Psoas muscle (tissue), 8 donors: ENCODE measurements around the gene PM20D2. TPM values are rescaled to one million over a fixed set of nuclear protein-coding genes. Genes with fewer than 3 reads are reported as not detected.

ENCODE experiments used
- ATAC-seq, 4 donors: fragments of 200-7000 bp; cut with Tn5 transposase; one replicate each; pipeline ENCODE4 v1.9.1; 2020; ENCODE audit warnings: moderate library complexity in 3 of 4, mild to moderate bottlenecking in 2 of 4
- DNase-seq, 2 donors: peaks; one replicate each; pipeline ENCODE4 v3.0.0-alpha.2; 2020
- H3K27ac ChIP-seq: fragments of 200-600 bp; one replicate; pipeline ENCODE4 v1.8.0; 2022
- H3K27me3 ChIP-seq, 3 donors: fragments of 200-600 bp in 1 of 3; one replicate each; pipeline versions ENCODE4 v1.6.1 to v1.8.0; 2013 to 2022; ENCODE audit warnings: low read length in 2 of 3, mild to moderate bottlenecking in 2 of 3, moderate library complexity in 1 of 3; ENCODE audit not compliant: insufficient read depth in 3 of 3
- H3K36me3 ChIP-seq, 2 donors: fragments of 200-600 bp in 1 of 2; one replicate each; pipeline versions ENCODE4 v1.6.1 to v1.8.0; 2013 to 2022; ENCODE audit warnings: low read depth in 1 of 2, mild to moderate bottlenecking in 1 of 2, moderate library complexity in 1 of 2; ENCODE audit not compliant: insufficient read depth in 1 of 2
- H3K4me1 ChIP-seq: fragments of 200-600 bp; one replicate; pipeline ENCODE4 v1.8.0; 2022
- H3K4me3 ChIP-seq: fragments of 200-600 bp; one replicate; pipeline ENCODE4 v1.8.0; 2022; ENCODE audit warnings: mild to moderate bottlenecking
- H3K9me3 ChIP-seq: fragments of 200-600 bp; one replicate; pipeline ENCODE4 v1.8.0; 2022
- WGBS, 3 donors: extraction: QIAGEN DNeasy Blood & Tissue Kit; methylation state at CpG; one replicate each; pipeline versions ENCODE4 v1.1.6 to v1.1.7; 2013; 5-methylcytosine and 5-hydroxymethylcytosine counted together
- intact Hi-C, 2 donors: fragments of 100-400 bp; cut with DNase I; formaldehyde crosslinking; loops; one replicate each; pipeline versions ENCODE4 v1.11.0 to v1.14.2; 2022
- polyA plus RNA-seq, 3 donors: library from polyadenylated mRNA; stranded (reverse); fragments of 200-250 nt; gene quantifications; one replicate each; pipeline ENCODE4 v1.2.3, GENCODE V29; 2013
- total RNA-seq, 4 donors: library from RNA; stranded (reverse); fragmentation: NEBNext Ultra II Directional in 2 of 4; extraction: Animal tissue kit (Norgen Biotek cat#: 25700) in 2 of 4; gene quantifications; one replicate each; pipeline versions ENCODE4 v1.2.1 to v1.2.4, GENCODE V29; 2021 to 2023
- TF ChIP-seq, protein P1 (sequence below): fragments of 200-600 bp; IDR thresholded peaks from one replicate; pipeline ENCODE4 v1.8.0; 2022; ENCODE audit warnings: antibody characterized with exemption
- donor health status: healthy with polysubstance abuse.
- donor health status: DM: no; HTN: no; CAD: no; lungs with moderate emphysema.
- donor health status: Bipolar disorder and iron deficiency.
- donor health status: healthy.
- donor health status: DM: yes; HTN: yes; CAD: no.
- donor health status: DM: no; HTN: no; CAD: no.
- donor health status: DM: no; HTN: no; CAD: no.
- donor health status: DM: yes; HTN: yes; CAD: no.

PM20D2 gene
- total and polyA plus RNA-seq, 7 donors, result 2.7 to 56.2 (median 13.5) TPM

DNA sequence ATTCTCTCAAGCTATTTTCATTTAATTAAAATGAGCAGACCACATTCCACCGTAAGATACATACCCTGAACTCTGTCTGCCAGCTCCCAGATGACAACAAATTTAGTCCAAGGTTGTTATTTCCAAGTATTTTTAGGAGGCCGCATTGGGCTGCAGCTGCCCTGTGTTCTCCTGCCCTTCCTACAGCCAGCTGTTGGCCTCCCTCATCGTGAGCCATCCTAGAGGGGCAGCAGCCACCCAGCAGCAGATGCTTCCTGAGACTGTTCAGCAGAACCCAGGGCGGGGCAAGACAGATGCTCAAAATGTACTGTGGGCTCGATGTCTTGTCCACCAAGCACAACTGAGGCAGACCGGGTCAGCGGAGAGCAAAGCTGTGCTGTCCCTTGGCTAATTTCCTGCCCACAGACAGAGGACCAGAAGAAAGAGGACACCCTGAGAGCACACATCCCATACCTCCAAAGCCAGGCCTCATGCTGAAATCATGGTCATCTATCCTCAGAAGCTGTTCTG, 54.9 kb downstream of the PM20D2 start:
- intact Hi-C loops, result no loop called here

DNA sequence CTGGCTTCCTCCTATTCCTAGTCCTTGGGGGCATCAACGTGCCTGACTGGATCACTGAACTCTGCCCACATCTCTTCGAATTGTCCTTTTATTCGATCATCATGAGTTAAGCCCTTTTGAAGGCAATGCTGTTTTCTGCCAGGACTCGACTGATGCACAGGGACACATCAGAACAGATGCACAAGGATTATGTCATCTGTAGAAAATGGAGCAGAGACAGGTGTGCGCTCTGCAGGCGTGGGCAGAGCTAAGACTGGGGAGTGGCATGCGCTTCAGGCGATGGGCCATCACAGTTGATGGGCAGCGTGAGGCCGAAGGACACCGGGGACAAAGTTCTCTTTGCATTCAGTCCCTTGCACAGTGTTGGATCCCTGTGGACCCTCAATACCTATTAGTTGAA, 58.2 kb downstream of the PM20D2 start:
- H3K36me3 ChIP-seq, result no peaks in the 10 kb centered on the region
- H3K27me3 ChIP-seq, result no peaks in the 10 kb centered on the region
- DNase-seq (peak in 1 of 2 donors; percentile 19), ATAC-seq (peak; percentile 88 to 99 (median 94))
- H3K9me3 ChIP-seq, result no peaks in the 10 kb centered on the region
- intact Hi-C loops, result no loop called here
- peaks cover 3% of the 10 kb centered on the region for H3K4me1 ChIP-seq
- H3K27ac ChIP-seq, result peak overlapping the region; percentile 74
- WGBS, 3 donors, result 23 to 35% (median 33%) methylated on average over 11 of the region's 11 CpGs
- TF ChIP-seq, protein P1, sequence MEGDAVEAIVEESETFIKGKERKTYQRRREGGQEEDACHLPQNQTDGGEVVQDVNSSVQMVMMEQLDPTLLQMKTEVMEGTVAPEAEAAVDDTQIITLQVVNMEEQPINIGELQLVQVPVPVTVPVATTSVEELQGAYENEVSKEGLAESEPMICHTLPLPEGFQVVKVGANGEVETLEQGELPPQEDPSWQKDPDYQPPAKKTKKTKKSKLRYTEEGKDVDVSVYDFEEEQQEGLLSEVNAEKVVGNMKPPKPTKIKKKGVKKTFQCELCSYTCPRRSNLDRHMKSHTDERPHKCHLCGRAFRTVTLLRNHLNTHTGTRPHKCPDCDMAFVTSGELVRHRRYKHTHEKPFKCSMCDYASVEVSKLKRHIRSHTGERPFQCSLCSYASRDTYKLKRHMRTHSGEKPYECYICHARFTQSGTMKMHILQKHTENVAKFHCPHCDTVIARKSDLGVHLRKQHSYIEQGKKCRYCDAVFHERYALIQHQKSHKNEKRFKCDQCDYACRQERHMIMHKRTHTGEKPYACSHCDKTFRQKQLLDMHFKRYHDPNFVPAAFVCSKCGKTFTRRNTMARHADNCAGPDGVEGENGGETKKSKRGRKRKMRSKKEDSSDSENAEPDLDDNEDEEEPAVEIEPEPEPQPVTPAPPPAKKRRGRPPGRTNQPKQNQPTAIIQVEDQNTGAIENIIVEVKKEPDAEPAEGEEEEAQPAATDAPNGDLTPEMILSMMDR, result no peak
- no peak overlapping the region for H3K4me3 ChIP-seq

More for the DNA sequence above, 54.9 kb downstream of the PM20D2 start:
- DNase-seq (no peak), ATAC-seq (no peak)
- 62 to 64% (median 63%) methylated on average over 7 of the region's 7 CpGs for WGBS, 3 donors
- H3K27me3 ChIP-seq, result no peaks in the 10 kb centered on the region
- H3K9me3 ChIP-seq, result peaks cover 1% of the 10 kb centered on the region
- H3K4me1 ChIP-seq, result peaks cover 3% of the 10 kb centered on the region
- no peaks in the 10 kb centered on the region for H3K36me3 ChIP-seq
- TF ChIP-seq, protein P1, result no peak
- H3K27ac ChIP-seq, result no peak overlapping the region
- H3K4me3 ChIP-seq, result no peak overlapping the region

DNA sequence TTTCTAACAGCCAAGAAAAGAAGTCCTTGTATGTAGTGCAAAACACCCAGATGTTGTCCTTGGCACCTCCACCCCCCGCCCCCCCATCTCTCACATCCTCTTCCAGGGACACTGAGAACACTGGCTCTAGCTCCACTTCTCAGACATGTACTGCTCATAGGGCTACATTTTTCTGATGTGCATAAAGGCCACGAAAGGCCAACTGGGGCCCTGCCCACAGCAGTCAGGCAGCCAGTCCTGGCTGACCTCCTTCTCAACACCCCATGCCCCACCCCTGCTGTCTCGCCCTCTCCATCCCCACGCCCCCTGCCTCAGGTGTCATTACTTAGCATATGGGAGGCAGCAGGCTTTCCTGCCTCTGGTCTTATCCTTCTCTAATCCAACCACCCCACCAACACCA, 60.0 kb downstream of the PM20D2 start:
- ATAC-seq (no peak), DNase-seq (no peak)
- Histone ChIP-seq H3K9me3 (no peaks in the 10 kb centered on the region), H3K4me1 (peaks cover 3% of the 10 kb centered on the region), H3K27me3 (no peaks in the 10 kb centered on the region), H3K4me3 (no peak overlapping the region), H3K36me3 (no peaks in the 10 kb centered on the region), H3K27ac (no peak overlapping the region)
- 54 to 77% (median 57%) methylated on average over 4 of the region's 4 CpGs for WGBS, 3 donors
- intact Hi-C loops, result no loop called here
- TF ChIP-seq, protein P1, result no peak

DNA sequence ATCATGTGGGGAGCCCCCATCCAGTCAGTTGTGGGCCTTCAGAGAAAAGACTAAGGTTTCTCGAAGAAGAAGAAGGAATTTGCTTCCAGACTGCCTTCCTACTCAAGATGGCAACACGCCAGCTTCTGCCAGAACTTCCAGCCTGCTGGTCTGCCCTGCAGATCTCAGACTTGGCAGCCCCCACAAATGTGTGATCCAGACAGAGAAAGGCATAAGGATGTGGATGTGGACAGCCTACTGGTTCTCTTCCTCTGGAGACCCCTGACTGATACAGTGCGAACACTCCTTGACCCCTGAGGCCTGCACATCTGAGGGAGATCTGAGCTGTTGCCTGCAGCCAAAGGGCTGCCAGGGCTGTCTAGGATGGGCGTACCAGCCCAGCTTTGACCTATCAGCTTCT, 62.7 kb downstream of the PM20D2 start:
- 61 to 73% (median 70%) methylated on average over 4 of the region's 4 CpGs for WGBS, 3 donors

More for the DNA sequence above, 62.7 kb downstream of the PM20D2 start:
- H3K36me3 ChIP-seq, result no peaks in the 10 kb centered on the region
- no peak overlapping the region for H3K27ac ChIP-seq
- H3K27me3 ChIP-seq, result no peaks in the 10 kb centered on the region
- no peaks in the 10 kb centered on the region for H3K9me3 ChIP-seq
- no peak overlapping the region for H3K4me3 ChIP-seq
- DNase-seq, result no peak
- ATAC-seq, result no peak
- TF ChIP-seq, protein P1, result no peak
- intact Hi-C loops, result no loop called here
- peaks cover 3% of the 10 kb centered on the region for H3K4me1 ChIP-seq
